ENCODE results near the gene NRXN3.

DNA sequence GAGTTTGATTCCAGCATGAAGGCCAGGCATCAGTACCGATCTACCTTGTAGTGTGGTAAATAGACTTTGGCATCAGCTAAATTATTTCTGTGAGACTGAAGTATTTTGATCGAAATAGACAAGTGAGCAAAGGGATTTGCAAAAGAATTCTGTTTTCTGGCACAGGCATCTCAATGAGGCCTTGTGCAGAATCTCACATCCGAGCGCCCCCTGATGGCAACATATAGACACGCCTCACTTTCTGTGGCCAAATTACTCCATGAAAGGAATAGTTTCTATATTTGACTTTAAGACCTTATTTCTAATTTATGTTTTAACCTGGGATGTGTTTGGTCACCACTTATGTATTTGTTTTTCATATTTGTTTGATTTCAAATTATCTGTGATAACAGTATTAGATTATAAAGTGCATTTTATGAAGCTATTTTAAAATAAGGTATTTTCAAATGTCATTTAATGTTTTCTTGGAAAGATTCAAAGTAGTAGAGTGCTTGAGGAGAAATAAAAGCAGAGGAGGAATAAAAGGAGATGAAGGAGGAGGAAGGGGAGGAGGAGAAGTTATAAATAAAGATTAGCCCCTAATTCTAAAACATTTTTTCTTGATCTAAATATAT is 731.9 kb downstream of the NRXN3 start:
- TF ChIP-seq GATA2 (IDR thresholded peaks at IDR 0.05; ENCODE audit: low read depth, low read length) = no peak
- TF ChIP-seq GATA3 (IDR thresholded peaks at IDR 0.05; ENCODE audit: low read depth, low read length) = no peak

All from SH-SY5Y (cell line).